HG02588 (cell line): ENCODE results near the gene UBE2L3.
"Not testable (repeated sequence)": the region's sequence is repeated elsewhere in the genome, so short reads cannot be mapped to it uniquely, and the experiment has no call there.

Source experiments
- ATAC-seq: cut with Tn5 transposase; IDR thresholded peaks from one replicate; pipeline ENCODE4 v1.9.1; 2021; ENCODE audit warnings: mild to moderate bottlenecking, moderate library complexity; ENCODE audit not compliant: unreplicated experiment

UBE2L3 gene

GRCh38 chr22:21567456-21568346, at the start of gene UBE2L3:
TSS of gene UBE2L3 (plus strand) at chr22:21567714. CDS start at chr22:21567745, 31 bp downstream.
- peak; percentile 50 for ATAC-seq

GRCh38 chr22:21526705-21527500, 40.6 kb upstream of the UBE2L3 start:
- not testable (repeated sequence) for ATAC-seq

- ATAC-seq: not testable (repeated sequence)
Measured at GRCh38 chr22:21531525-21531924, 36.0 kb upstream of the UBE2L3 start.

DNA sequence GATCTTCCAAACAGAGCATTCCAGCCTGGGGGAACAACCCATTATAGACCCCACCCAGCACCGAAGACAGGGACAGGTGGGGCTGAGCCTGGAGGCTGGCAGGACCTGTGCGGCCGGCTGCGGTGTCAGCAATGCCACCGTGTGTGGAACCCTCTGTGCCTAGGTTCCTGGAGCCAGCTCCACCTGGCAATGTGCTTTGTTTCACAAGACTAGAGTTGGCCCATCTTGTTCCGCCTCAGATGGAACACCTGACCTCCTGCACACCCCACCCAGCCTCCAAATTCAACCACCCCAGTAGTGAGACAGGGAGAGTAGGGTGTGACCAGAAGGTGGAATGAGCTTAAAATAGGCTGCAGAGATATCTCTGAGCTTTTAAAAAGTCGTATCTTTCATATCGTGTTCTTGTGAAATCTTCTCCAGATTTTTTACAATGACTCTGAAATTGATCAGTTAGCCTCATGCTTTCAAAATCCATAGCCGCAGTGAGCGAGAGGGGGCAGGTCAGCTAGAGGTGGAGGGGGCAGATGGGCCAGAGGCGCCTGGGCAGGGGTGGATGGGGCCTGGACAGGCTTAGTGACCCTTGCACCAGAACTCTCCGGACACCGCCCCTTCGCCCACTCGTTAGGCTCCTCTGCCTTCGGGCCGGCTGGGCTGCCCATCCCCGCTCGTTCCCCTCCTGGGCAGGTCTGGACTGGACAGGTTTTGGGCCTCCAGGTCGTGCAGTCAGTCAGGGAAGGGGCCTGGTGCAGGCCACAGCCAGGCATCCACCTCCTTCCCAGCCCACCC, 34.5 kb upstream of the UBE2L3 start:
- not testable (repeated sequence) for ATAC-seq

- not testable (repeated sequence) for ATAC-seq
Measured at GRCh38 chr22:21539862-21540261, 27.7 kb upstream of the UBE2L3 start.

- ATAC-seq: not testable (repeated sequence)
Measured at GRCh38 chr22:21544432-21545322, 22.8 kb upstream of the UBE2L3 start.

DNA sequence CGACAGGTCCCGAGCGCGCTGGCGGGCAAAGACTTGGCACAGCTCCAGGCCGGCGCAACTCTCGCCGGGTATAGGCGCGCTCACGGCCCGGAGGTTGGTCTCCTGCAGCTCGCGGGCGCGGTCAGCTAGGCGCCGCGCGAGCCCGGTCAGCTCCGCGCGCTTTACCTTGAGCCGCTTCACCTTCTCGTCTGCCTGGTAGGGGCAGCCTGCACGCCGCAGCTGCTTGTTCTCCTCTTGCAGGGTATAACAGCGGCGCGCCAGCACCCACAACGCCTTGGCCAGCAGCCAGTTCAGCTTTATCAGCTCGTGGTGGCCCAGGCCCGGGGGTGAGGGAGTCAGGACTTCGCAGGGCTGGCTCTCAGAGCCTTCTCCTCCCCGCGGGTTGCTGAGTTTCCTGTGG, 18.0 kb upstream of the UBE2L3 start:
- not testable (repeated sequence) for ATAC-seq

DNA sequence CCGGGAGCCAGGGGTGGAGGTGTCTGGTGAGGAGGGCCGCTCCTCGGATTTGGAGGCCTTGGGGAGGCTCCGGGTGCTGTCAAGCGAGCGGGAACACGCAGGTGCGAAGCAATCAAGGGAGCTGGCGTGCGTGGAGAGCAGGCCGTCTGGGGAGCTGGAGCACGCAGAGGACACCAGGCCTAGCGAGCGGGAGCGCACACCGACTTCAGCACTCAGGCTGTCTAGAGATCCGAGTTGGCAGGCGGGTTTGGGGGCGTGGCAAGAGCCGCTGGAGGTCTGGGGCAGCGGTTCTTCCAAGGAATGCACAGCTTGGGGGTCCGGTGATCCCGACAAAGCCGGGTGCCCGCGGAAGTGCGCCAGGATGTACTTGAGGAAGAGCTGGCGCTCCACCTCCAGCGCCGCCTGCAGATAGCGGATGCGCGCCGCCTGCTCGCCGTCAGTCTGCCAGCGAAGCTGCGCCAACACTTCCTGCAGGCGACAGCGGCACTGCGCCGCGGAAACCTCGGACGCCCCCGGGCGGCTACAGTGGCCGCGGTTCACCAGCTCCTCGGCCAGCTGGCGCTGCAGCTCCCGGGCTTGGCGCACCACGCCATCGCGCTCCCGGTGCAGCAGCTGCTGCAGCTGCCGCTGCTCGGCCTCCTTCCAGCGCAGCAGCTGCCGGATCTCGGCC, 17.4 kb upstream of the UBE2L3 start:
- not testable (repeated sequence) for ATAC-seq

GRCh38 chr22:21550678-21551047, 16.9 kb upstream of the UBE2L3 start:
- ATAC-seq: not testable (repeated sequence)

GRCh38 chr22:21551361-21551760, 16.2 kb upstream of the UBE2L3 start, which contains the start of gene RIMBP3C:
TSS of gene RIMBP3C (minus strand) at chr22:21551461. CDS start at chr22:21550976, 485 bp downstream.
- ATAC-seq: not testable (repeated sequence)

GRCh38 chr22:21559345-21560125, 8.0 kb upstream of the UBE2L3 start:
- not testable (repeated sequence) for ATAC-seq

GRCh38 chr22:21560657-21561056, 6.9 kb upstream of the UBE2L3 start:
- not testable (repeated sequence) for ATAC-seq

- ATAC-seq: no peak
Measured at GRCh38 chr22:21563912-21564311, 3.6 kb upstream of the UBE2L3 start.

DNA sequence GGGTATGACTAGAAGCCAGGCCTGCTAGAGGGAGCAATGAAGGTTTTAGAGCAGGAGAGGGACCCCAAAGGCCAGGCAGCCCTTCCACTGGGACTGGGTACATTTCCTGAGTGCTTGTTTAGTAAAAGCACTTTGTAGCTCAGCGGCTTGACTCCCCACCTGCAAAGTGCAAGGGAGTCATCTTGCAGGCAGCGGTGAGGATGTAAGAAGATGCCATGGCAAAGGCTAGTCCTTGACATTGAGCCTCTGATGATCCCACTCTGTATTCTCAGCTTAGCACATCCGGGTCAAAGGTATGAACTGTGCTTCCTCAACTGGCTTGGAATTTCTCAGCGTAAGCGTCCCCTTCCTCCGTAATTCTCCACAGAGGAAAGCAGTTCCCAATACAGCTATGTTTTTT, 3.1 kb upstream of the UBE2L3 start:
- no peak for ATAC-seq

DNA sequence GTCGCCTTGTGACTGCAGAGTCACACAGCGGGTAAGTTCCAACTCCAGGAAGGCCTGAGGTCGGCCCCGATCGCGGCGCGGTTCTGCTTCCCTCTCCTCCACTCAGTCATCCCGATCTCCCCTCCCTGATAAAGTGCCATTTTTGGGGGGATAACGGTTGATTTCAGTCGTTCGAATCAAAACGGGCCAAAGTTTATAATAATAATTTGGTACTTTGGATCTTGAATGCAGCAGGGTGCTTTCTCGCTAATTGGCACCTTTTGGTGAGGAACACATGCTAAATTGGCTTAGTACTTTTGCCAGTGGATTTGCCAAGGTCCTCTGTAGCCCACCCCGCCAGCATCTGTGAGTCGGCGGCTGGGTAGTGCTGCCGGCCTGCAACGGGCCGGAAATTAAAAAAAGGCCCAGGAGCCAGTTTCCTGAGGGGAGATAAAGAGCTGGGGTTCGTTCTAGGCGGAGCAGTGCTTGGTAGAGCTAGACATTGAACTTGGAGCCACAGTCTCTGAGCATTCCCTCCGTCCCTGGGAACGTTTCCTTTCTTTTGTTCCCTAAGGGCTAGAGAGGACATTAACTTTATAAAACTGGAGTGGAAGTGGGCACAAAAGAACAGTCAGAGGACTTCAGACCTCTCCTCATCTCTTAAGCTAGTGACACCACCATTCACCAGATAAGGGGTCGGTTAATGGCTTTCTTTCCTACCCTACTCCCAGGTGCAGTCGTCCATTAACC, 997 bp downstream of the UBE2L3 start:
- ATAC-seq: no peak

- not testable (repeated sequence) for ATAC-seq
Measured at GRCh38 chr22:21569076-21569427, 1.5 kb downstream of the UBE2L3 start.

DNA sequence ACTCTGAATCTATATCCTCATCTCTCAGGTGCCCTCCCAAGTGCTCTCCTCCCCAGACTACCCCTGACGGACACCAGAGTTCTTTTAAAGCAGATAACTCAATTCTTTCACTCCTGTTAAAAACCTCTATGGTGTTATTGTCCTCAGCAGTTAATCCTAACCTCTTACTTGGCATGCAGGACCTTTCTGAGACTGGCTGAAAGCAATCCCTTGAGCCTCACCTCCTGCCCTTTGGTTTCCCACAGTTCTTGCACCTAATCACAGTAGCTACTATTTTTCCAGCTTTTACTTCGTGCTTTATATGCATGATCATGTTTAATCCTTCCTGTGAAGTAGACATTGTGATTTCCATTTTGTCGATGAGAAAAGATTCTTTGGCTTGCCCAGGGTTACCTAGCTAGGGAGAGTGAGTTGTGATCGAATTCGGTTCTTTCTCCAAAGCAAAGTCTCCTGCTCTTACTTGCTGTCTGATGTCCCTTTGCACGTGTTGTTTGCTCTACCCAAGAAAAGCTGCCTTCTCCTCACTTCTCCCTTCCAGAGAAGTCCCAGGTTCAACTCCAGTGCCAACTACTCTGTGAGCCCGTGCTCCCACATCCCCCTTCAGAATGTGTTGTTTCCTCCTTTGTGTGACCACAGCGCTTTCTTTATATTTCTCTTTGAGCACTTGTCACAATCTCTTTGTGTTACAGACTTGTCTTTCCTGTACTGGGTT, 2.1 kb downstream of the UBE2L3 start:
- no peak for ATAC-seq
